HepG2 (cell line): ENCODE results near the gene MGAT1. TPM values are rescaled to one million over a fixed set of nuclear protein-coding genes. Genes with fewer than 3 reads are reported as not detected.

Source experiments
- HIVEP1 ChIP-seq: sonication (generic); formaldehyde crosslinking; IDR thresholded peaks from 2 replicates; pipeline ENCODE4 v1.4.0; 2020; ENCODE audit warnings: mild to moderate bottlenecking, missing genetic modification reagents
- PHF5A ChIP-seq: IDR thresholded peaks from one replicate; pipeline ENCODE4 v1.6.1; 2018; ENCODE audit warnings: low read depth, missing genetic modification reagents; ENCODE audit not compliant: unreplicated experiment
- POLR2AphosphoS2 ChIP-seq: IDR thresholded peaks from 2 replicates; pipeline ENCODE4 v1.6.1; 2011; ENCODE audit warnings: low read depth, low read length, improper control_type of control experiment
- RELA ChIP-seq: sonication (generic); formaldehyde crosslinking; IDR thresholded peaks from 2 replicates; pipeline ENCODE4 v1.4.0; 2020; ENCODE audit warnings: missing genetic modification reagents
- REPIN1 ChIP-seq: sonication (generic); formaldehyde crosslinking; IDR thresholded peaks from 2 replicates; pipeline ENCODE4 v1.8.0; 2022; ENCODE audit warnings: missing genetic modification reagents, low read depth, mild to moderate bottlenecking, borderline replicate concordance
- SP1 ChIP-seq, 2 experiments: fragments of 450-650 bp in 1 of 2; sonication (generic) in 1 of 2; formaldehyde crosslinking in 1 of 2; IDR thresholded peaks; 2 replicates each; pipeline versions ENCODE4 v1.4.0 to v1.6.1; 2016 to 2020; ENCODE audit warnings: missing genetic modification reagents in 1 of 2
- ZNF34 ChIP-seq: sonication (generic); formaldehyde crosslinking; IDR thresholded peaks from 2 replicates; pipeline ENCODE4 v1.4.0; 2020; ENCODE audit warnings: mild to moderate bottlenecking, missing genetic modification reagents, borderline replicate concordance
- ZNF503 ChIP-seq: sonication (generic); formaldehyde crosslinking; IDR thresholded peaks from 2 replicates; pipeline ENCODE4 v1.4.0; 2020; ENCODE audit warnings: missing genetic modification reagents
- ZNF547 ChIP-seq: sonication (generic); formaldehyde crosslinking; IDR thresholded peaks from 2 replicates; pipeline ENCODE4 v1.5.1; 2020; ENCODE audit warnings: mild to moderate bottlenecking, missing genetic modification reagents
- ZNF777 ChIP-seq: sonication (generic); formaldehyde crosslinking; IDR thresholded peaks from 2 replicates; pipeline ENCODE4 v1.4.0; 2020; ENCODE audit warnings: missing genetic modification reagents
- ZSCAN12 ChIP-seq: sonication (generic); formaldehyde crosslinking; IDR thresholded peaks from 2 replicates; pipeline ENCODE4 v1.9.0; 2021; ENCODE audit warnings: mild to moderate bottlenecking, missing genetic modification reagents
- ZSCAN9 ChIP-seq: IDR thresholded peaks from 2 replicates; pipeline ENCODE4 v1.6.1; 2016; ENCODE audit warnings: borderline replicate concordance
- polyA plus RNA-seq, 8 experiments: library from polyadenylated mRNA; depleted of rRNA in 3 of 8; stranded (reverse) in 7 of 8; unstranded in 1 of 8; fragments of >200 nt; fragmentation: Illumina TruSeq in 4 of 8; extraction: Trizol in 4 of 8; gene quantifications; 2 replicates each; pipeline versions ENCODE4 v1.2.1 to v1.2.3, GENCODE V29; 2011 to 2016; ENCODE audit warnings: low read depth in 4 of 8, missing spikeins in 1 of 8, mixed read lengths in 1 of 8; ENCODE audit not compliant: insufficient read depth in 1 of 8
- total RNA-seq, 5 experiments: library from RNA; depleted of rRNA; stranded (reverse); fragments of >200 nt; fragmentation: Illumina TruSeq; extraction: Trizol; gene quantifications; 2 replicates each; pipeline ENCODE4 v1.2.3, GENCODE V29; 2016; ENCODE audit warnings: low read depth in 1 of 5
- TF ChIP-seq, protein P1 (sequence below): sonication (generic); formaldehyde crosslinking; conservative IDR thresholded peaks from 2 replicates; pipeline ENCODE4 v1.8.0; 2022; ENCODE audit warnings: mild to moderate bottlenecking, moderate library complexity, missing genetic modification reagents
- TF ChIP-seq, protein P2 (sequence below): sonication (generic); formaldehyde crosslinking; IDR thresholded peaks from 2 replicates; pipeline ENCODE4 v1.5.1; 2020; ENCODE audit warnings: mild to moderate bottlenecking, missing genetic modification reagents, moderate library complexity
- TF ChIP-seq, protein P3 (sequence below): sonication (generic); formaldehyde crosslinking; IDR thresholded peaks from 2 replicates; pipeline ENCODE4 v1.5.0; 2020; ENCODE audit warnings: missing genetic modification reagents
- TF ChIP-seq, protein P4 (sequence below): sonication (generic); formaldehyde crosslinking; IDR thresholded peaks from 2 replicates; pipeline ENCODE4 v1.5.1; 2020; ENCODE audit warnings: missing genetic modification reagents, mild to moderate bottlenecking, borderline replicate concordance

MGAT1 gene
- total and polyA plus RNA-seq, 2 of the 13 experiments (the other 11 are each of a cell fraction or from before 2014, with no cell fraction given), result 50.1 to 55.3 TPM

GRCh38 chr5:180802325-180803180, at the start of gene MGAT1 (continued):
- TF ChIP-seq, protein P1, sequence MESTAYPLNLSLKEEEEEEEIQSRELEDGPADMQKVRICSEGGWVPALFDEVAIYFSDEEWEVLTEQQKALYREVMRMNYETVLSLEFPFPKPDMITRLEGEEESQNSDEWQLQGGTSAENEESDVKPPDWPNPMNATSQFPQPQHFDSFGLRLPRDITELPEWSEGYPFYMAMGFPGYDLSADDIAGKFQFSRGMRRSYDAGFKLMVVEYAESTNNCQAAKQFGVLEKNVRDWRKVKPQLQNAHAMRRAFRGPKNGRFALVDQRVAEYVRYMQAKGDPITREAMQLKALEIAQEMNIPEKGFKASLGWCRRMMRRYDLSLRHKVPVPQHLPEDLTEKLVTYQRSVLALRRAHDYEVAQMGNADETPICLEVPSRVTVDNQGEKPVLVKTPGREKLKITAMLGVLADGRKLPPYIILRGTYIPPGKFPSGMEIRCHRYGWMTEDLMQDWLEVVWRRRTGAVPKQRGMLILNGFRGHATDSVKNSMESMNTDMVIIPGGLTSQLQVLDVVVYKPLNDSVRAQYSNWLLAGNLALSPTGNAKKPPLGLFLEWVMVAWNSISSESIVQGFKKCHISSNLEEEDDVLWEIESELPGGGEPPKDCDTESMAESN (CRISPR knock-in tag), result peak; percentile 42; the same call in 1 of the 2 replicates
- no peak for TF ChIP-seq ZNF503 (CRISPR knock-in tag)
- no peak for TF ChIP-seq PHF5A
- TF ChIP-seq REPIN1 (CRISPR knock-in tag), result no peak
- no peak for TF ChIP-seq ZSCAN12 (CRISPR knock-in tag)
- 0 out of 2 replicates have a peak, but pooled peaks have one; percentile 52 for TF ChIP-seq ZNF547
- TF ChIP-seq, protein P2, sequence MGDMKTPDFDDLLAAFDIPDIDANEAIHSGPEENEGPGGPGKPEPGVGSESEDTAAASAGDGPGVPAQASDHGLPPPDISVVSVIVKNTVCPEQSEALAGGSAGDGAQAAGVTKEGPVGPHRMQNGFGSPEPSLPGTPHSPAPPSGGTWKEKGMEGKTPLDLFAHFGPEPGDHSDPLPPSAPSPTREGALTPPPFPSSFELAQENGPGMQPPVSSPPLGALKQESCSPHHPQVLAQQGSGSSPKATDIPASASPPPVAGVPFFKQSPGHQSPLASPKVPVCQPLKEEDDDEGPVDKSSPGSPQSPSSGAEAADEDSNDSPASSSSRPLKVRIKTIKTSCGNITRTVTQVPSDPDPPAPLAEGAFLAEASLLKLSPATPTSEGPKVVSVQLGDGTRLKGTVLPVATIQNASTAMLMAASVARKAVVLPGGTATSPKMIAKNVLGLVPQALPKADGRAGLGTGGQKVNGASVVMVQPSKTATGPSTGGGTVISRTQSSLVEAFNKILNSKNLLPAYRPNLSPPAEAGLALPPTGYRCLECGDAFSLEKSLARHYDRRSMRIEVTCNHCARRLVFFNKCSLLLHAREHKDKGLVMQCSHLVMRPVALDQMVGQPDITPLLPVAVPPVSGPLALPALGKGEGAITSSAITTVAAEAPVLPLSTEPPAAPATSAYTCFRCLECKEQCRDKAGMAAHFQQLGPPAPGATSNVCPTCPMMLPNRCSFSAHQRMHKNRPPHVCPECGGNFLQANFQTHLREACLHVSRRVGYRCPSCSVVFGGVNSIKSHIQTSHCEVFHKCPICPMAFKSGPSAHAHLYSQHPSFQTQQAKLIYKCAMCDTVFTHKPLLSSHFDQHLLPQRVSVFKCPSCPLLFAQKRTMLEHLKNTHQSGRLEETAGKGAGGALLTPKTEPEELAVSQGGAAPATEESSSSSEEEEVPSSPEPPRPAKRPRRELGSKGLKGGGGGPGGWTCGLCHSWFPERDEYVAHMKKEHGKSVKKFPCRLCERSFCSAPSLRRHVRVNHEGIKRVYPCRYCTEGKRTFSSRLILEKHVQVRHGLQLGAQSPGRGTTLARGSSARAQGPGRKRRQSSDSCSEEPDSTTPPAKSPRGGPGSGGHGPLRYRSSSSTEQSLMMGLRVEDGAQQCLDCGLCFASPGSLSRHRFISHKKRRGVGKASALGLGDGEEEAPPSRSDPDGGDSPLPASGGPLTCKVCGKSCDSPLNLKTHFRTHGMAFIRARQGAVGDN, result peak; percentile 65
- peak; percentile 84 for TF ChIP-seq ZNF777
- TF ChIP-seq, protein P3, sequence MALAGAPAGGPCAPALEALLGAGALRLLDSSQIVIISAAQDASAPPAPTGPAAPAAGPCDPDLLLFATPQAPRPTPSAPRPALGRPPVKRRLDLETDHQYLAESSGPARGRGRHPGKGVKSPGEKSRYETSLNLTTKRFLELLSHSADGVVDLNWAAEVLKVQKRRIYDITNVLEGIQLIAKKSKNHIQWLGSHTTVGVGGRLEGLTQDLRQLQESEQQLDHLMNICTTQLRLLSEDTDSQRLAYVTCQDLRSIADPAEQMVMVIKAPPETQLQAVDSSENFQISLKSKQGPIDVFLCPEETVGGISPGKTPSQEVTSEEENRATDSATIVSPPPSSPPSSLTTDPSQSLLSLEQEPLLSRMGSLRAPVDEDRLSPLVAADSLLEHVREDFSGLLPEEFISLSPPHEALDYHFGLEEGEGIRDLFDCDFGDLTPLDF (CRISPR knock-in tag), result peak; percentile 56; the same call in 1 of the 2 replicates
- no peak for TF ChIP-seq POLR2AphosphoS2
- TF ChIP-seq SP1 (IDR thresholded peaks at IDR 0.05), result no peak
- TF ChIP-seq SP1 (CRISPR knock-in tag; IDR thresholded peaks at IDR 0.05), result peak; percentile 22; the same call in 1 of the 2 replicates
- TF ChIP-seq, protein P4, sequence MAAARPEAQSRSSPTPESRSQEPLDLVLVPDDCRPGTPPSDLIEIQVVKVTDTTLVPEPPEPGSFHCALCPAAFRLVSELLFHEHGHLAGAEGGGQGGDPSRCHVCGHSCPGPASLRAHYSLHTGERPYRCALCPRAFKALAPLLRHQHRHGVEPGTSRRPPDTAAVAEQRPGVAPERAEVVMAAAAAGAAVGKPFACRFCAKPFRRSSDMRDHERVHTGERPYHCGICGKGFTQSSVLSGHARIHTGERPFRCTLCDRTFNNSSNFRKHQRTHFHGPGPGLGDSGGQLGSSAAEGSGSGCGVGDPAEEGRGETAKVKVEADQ (CRISPR knock-in tag), result peak; percentile 38; the same call in 1 of the 2 replicates
- TF ChIP-seq ZNF34 (CRISPR knock-in tag), result peak; percentile 57; the same call in 1 of the 2 replicates
- TF ChIP-seq ZSCAN9 (CRISPR knock-in tag), result no peak
- peak; percentile 69; the same call in 1 of the 2 replicates for TF ChIP-seq RELA (CRISPR knock-in tag)
- TF ChIP-seq HIVEP1 (CRISPR knock-in tag), result peak; percentile 73; the same call in 1 of the 2 replicates
